Activated CD8-positive, alpha-beta memory T cell treated with anti-CD3 and anti-CD28 coated beads, Interleukin-2, amount 50 U/mL, for 24 hours (primary cell): ENCODE measurements around the gene RERGL.
"Not testable (repeated sequence)": the region's sequence is repeated elsewhere in the genome, so short reads cannot be mapped to it uniquely, and the experiment has no call there.

ENCODE experiments used
- DNase-seq: peaks from one replicate; pipeline ENCODE4 v3.0.0-alpha.2; 2020; ENCODE audit errors: extremely low read depth

The RERGL gene, protein sequence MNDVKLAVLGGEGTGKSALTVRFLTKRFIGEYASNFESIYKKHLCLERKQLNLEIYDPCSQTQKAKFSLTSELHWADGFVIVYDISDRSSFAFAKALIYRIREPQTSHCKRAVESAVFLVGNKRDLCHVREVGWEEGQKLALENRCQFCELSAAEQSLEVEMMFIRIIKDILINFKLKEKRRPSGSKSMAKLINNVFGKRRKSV

GRCh38 chr12:18090093-18090492 is at the start of gene RERGL:
Gene RERGL (minus strand): TSS chr12:18090193. CDS start chr12:18090140, 53 bp downstream.
- no peak for DNase-seq

- no peak for DNase-seq
Measured at GRCh38 chr12:18139254-18139653, 49.3 kb upstream of the RERGL start.

GRCh38 chr12:18135509-18135908 is 45.5 kb upstream of the RERGL start:
- DNase-seq = no peak

DNA sequence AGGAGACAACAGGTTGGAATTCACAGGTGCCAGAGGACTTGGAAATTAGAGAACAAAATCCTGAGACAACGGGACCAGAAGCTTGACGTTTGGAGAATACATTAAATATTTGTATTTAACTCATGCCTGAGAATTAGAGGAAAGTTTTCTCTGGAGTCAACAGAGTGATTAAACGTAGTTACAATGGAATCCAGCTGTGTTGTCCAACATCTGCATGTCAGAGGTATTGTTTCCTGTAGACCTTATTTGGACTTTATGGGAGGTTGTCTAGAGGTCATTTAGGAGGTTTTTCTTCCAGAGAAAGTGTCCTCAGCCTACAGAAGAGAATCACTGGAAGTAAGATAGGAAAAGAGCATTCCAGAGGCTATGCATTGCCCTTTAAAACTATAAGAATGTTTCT is 45.1 kb upstream of the RERGL start:
- no peak for DNase-seq

GRCh38 chr12:18130851-18131250 is 40.9 kb upstream of the RERGL start:
- DNase-seq = no peak

DNA sequence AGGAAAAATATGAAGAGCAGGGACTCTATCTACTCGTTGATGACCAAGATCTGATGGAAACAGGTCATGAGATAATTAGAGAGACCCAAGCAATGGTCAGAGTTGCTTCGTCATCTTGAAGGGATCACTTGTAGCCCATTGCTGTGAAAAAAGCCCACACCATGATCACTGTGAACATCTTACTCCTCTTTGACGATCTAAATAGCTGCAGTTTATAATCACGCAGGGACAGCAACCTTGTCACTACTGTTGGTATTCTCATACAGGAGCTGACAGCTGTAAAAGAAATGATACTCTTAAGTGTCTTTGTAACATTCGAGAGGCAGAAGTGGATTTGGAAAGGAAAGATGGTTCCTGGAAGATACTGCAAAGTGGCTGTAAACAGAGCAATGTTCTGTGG is 33.7 kb upstream of the RERGL start:
- no peak for DNase-seq

GRCh38 chr12:18120899-18121298 is 30.9 kb upstream of the RERGL start:
- DNase-seq = no peak

- DNase-seq = no peak
Measured at GRCh38 chr12:18108611-18109010, 18.6 kb upstream of the RERGL start.

GRCh38 chr12:18103624-18104023 is 13.6 kb upstream of the RERGL start:
- DNase-seq = no peak

DNA sequence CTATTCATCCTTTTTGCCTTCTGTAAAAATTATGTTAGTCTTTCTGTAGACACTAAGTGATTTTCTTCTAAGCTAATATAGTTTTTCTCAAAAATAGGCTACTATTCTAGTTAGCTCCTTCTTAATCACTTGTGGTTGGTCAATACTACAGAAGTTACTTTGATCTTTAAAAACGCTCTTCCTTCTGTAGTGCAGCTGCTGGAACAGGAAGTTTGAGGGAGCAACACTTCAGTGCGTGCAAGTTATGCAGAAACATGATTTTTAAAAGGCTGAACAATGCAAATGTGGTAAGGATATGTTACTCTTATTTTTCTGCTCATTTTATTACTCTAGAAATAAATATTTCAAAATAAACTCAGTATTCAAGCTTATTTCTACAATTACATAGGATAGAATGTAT is 11.1 kb upstream of the RERGL start:
- no peak for DNase-seq

GRCh38 chr12:18084080-18084479 is 5.9 kb downstream of the RERGL start:
- no peak for DNase-seq

GRCh38 chr12:18079541-18080246 is 10.3 kb downstream of the RERGL start:
- no peak for DNase-seq

DNA sequence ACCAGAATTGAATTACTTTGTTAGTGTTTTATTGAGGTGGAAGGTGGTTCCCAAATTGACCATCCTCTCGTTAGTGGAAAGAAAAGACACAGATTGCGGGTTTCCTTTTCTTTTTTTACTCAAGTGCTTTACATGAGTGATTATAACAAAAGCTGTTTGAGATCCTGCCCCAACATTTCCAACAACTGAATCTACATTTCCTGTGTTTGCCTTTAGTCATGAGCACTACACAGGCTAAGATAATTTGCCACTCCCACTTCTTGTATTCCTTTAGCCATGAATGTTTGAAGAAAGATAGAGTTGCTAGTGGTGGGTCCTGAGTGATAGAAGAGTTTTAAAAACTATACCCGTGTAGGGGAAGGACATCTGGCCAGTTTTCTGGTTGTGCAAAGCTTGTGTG is 16.0 kb downstream of the RERGL start:
- no peak for DNase-seq

- DNase-seq = no peak
Measured at GRCh38 chr12:18072723-18073122, 17.3 kb downstream of the RERGL start.

DNA sequence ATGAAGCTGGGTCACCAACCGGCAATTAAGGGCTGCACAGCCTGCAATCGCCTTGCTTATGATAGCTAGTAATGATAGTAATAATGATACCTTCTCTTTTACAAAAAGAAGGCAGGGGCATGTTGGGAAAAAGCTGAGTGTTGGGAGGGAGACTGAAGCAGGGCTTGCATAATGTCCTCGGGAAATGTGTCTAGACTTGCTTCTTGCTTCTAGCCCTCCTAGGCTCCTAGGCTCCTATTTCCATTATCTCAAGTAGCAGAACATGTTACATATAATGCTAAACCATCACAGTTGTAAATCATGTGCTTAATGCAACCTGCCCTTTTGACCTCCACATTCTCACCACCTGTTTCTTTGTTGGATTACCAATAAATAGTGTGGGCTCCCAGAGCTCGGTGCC is 18.7 kb downstream of the RERGL start:
- DNase-seq = no peak

DNA sequence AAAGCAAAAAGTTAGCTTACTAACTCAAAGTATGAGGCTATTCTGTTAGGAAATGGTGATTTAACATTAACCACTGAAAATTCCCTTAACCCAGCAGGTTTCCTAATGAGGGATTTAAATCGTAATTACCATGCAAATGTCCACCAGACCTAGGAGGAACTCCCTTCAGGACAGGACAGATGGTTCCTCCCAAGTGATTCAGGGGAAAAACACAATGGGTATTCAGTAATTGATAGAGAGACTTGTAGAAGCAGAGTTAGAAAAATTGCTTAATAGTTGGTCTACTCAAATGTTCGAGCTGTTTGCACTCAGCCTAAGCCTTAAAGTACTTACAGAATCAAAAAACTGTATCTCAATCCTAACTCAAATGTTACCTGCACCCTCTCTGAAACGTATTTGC is 21.6 kb downstream of the RERGL start:
- DNase-seq = no peak

DNA sequence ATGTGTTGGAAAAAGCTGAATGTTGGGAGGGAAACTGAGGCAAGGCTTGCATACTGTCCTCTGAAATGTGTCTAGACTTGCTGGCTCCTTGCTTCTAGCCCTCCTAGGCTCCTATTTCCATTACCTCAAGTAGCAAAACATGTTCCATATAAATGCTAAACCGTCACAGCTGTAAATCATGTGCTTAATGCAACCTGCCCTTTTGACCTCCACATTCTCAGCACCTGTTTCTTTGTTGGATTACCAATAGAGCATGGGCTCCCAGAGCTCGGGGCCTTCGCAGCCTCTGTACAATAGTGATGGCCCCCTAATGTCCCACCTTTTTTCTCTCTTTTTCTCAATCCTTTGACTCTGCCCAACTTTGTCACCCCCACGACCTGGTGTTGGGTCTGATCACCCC is 23.3 kb downstream of the RERGL start:
- no peak for DNase-seq

DNA sequence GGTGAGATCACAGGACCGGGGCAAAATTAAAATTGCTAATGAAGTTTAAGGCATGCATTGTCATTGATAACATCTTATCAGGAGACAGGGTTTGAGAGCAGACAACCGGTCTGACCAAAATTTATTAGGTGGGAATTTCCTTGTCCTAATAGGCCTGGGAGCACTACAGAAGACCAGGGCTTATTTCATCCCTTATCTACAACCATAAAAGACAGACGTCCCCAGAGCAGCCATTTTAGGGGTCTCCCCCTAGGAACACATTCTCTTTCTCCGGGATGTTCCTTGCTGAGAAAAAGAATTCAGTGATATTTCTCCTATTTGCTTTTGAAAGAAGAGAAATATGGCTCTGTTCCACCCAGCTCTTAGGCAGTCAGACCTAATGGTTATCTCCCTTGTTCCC is 27.1 kb downstream of the RERGL start:
- not testable (repeated sequence) for DNase-seq

DNA sequence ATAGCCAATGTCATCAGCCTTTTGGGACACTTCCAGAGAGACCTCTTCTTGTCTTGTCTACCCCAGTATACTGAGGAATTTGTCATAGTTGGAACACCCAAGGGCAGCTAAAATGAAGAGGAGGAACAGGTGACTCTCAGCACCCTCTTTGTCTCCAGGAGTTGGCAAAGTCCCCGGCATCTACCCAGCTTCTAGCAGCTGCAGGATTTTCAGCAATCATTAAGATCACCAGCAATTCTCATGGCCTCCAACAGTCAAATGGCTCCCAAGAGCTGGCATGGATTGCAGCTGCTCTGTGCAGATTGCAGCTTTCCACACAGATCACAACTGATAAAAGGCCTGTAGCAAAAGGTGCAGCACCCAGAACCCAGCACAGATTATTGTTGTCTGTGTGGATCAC is 32.9 kb downstream of the RERGL start:
- DNase-seq = no peak

- DNase-seq = no peak
Measured at GRCh38 chr12:18054925-18055619, 34.9 kb downstream of the RERGL start.

GRCh38 chr12:18045446-18045992 is 44.5 kb downstream of the RERGL start:
- no peak for DNase-seq

DNA sequence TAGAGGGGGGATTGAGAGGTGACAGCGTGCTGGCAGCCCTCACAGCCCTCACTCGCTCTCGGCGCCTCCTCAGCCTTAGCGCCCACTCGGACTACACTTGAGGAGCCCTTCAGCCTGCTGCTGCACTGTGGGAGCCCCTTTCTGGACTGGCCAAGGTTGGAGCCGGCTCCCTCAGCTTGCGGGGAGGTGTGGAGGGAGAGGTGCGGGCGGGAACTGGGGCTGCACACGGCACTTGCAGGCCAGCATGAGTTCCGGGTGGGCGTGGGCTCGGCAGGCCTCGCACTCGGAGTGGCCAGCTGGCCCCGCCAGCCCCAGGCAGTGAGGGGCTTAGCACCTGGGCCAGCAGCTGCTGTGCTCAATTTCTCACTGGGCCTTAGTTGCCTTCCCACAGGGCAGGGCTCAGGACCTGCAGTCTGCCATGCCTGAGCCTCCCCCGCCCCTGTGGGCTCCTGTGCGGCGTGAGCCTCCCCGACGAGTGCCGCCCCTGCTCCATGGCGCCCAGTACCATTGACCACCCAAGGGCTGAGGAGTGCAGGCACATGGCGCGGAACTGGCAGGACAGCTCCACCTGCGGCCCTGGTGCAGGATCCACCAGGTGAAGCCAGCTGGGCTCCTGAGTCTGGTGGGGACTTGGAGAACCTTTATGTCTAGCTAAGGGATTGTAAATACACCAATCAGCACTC is 49.8 kb downstream of the RERGL start:
- DNase-seq = not testable (repeated sequence)
